Spleen (tissue), 7 donors: Measurements from ENCODE around the gene ADARB2.

Source experiments
- POLR2A ChIP-seq, 3 donors: fragments of 450-650 bp; IDR thresholded peaks; one replicate each; pipeline ENCODE4 v1.5.1; 2017; ENCODE audit warnings: antibody characterized with exemption in 3 of 3, mild to moderate bottlenecking in 1 of 3
- POLR2AphosphoS5 ChIP-seq, 3 donors: sonication (generic); formaldehyde crosslinking; IDR thresholded peaks; one replicate each; pipeline ENCODE4 v1.5.1; 2017; ENCODE audit warnings: antibody characterized with exemption in 3 of 3
- TF ChIP-seq, protein P1 (sequence below), 11 experiments: fragments of 200-600 bp in 7 of 11; fragments of 450-650 bp in 4 of 11; sonication (generic) in 4 of 11; IDR thresholded peaks in 8 of 11; conservative IDR thresholded peaks in 3 of 11; 1 replicate in 7 of 11; 2 replicates in 4 of 11; pipeline versions ENCODE4 v1.4.0 to v1.8.0; 2016 to 2021; ENCODE audit warnings: antibody characterized with exemption in 11 of 11, inconsistent platforms in 4 of 11, mild to moderate bottlenecking in 1 of 11
- donor health status: DM: no; HTN: no; CAD: no; lungs with moderate emphysema.
- donor health status: DM: no; HTN: no; CAD: no.
- donor health status: DM: no; HTN: no; CAD: no.

DNA sequence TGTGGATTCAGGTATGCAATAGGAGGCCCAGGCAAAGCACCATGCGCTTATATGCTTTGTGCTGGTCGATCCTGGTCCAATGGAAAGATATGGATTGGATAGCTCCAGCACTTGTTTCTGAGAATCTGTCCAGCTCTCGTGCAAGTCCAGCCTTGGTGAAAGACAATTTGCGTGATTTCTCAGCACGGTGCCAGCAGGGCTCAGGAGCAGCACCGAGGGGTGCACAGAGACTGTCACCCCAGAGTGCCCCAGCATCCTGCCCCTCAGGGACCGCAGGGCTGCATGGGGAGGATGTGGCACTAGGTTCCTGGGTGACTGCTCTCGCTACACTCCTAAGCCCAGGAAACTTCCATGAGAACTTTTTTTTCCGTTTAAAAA lies 455.9 kb downstream of the ADARB2 start:
- TF ChIP-seq, protein P1, sequence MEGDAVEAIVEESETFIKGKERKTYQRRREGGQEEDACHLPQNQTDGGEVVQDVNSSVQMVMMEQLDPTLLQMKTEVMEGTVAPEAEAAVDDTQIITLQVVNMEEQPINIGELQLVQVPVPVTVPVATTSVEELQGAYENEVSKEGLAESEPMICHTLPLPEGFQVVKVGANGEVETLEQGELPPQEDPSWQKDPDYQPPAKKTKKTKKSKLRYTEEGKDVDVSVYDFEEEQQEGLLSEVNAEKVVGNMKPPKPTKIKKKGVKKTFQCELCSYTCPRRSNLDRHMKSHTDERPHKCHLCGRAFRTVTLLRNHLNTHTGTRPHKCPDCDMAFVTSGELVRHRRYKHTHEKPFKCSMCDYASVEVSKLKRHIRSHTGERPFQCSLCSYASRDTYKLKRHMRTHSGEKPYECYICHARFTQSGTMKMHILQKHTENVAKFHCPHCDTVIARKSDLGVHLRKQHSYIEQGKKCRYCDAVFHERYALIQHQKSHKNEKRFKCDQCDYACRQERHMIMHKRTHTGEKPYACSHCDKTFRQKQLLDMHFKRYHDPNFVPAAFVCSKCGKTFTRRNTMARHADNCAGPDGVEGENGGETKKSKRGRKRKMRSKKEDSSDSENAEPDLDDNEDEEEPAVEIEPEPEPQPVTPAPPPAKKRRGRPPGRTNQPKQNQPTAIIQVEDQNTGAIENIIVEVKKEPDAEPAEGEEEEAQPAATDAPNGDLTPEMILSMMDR (IDR thresholded peaks at IDR 0.05 in 8 of 11, conservative IDR thresholded peaks at IDR 0.05 in 3 of 11) = no peak
- TF ChIP-seq POLR2AphosphoS5 (IDR thresholded peaks at IDR 0.05) (no peak), POLR2A (IDR thresholded peaks at IDR 0.05) (no peak)
